ENCODE data around the gene IQSEC3. TPM values are rescaled to one million over a fixed set of nuclear protein-coding genes. Genes with fewer than 3 reads are reported as not detected.

Gene IQSEC3
- total RNA-seq, 3 donors from 2014 or later (not counting 1 experiment from before 2014, with no cell fraction given) = 4.4 to 7.1 (median 5.3) TPM

DNA sequence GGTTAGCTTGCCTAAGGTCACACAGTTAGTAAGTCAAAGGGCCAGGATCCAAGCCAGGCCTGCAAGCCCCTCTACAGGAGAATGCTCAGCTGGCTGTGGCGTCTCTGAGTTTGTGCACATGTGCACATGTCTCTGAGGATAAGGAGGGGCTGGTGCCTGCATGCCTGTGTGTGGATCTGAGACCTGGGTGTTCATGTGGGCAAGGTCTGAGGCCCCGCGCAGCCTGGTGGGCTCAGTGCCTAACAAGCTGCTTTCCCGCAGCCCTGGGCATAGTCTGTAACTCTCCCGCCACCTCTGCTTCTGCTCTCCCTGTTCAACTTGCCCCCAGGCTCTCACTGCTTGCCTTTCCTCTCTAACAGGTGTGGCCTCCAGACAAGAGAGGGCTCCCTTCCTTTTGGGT, 151.7 kb downstream of the IQSEC3 start:
- Histone ChIP-seq H3K4me1 (ENCODE audit: control insufficient read depth, insufficient read depth, low read length) (peaks cover 6% of the 10 kb centered on the region), H3K4me3 (ENCODE audit: low read length) (no peak overlapping the region), H3K27ac (ENCODE audit: low read length) (no peak overlapping the region), H3K27me3 (ENCODE audit: control insufficient read depth, insufficient read depth, low read length) (no peaks in the 10 kb centered on the region), H3K9me3 (ENCODE audit: control insufficient read depth, insufficient read depth, low read length) (no peaks in the 10 kb centered on the region), H3K36me3 (ENCODE audit: control insufficient read depth, insufficient read depth, low read length) (no peaks in the 10 kb centered on the region)
- Mint-ChIP-seq H3K36me3 (no peaks in the 10 kb centered on the region), H3K4me1 (peaks cover 0 to 9% of the 10 kb centered on the region in 2 donors), H3K27ac (no peak overlapping the region), H3K4me3 (no peak overlapping the region), H3K27me3 (ENCODE audit: low read depth in 2 of 2) (peaks cover 13 to 16% of the 10 kb centered on the region in 2 donors), H3K9me3 (no peaks in the 10 kb centered on the region)
- 90% methylated on average over 5 of the region's 5 CpGs for WGBS (ENCODE audit: insufficient coverage)
- ATAC-seq = no peak
- TF ChIP-seq CTCF (IDR thresholded peaks at IDR 0.05) = no peak
- DNase-seq = no peak
- intact Hi-C loops (cut with micrococcal nuclease) = no loop called here

GRCh38 chr12:218728-219590, 152.4 kb downstream of the IQSEC3 start:
- H3K27me3 ChIP-seq (ENCODE audit: control insufficient read depth, insufficient read depth, low read length) = no peaks in the 10 kb centered on the region
- Mint-ChIP-seq H3K27ac (no peak overlapping the region), H3K4me1 (peaks cover 0 to 7% of the 10 kb centered on the region in 2 donors), H3K27me3 (ENCODE audit: low read depth in 2 of 2) (peaks cover 6 to 9% of the 10 kb centered on the region in 2 donors), H3K4me3 (no peak overlapping the region), H3K9me3 (no peaks in the 10 kb centered on the region), H3K36me3 (no peaks in the 10 kb centered on the region)
- 89% methylated on average over 30 of the region's 30 CpGs for WGBS (ENCODE audit: insufficient coverage)
- H3K27ac ChIP-seq (ENCODE audit: low read length) = no peak overlapping the region
- H3K4me1 ChIP-seq (ENCODE audit: control insufficient read depth, insufficient read depth, low read length) = peaks cover 6% of the 10 kb centered on the region
- DNase-seq (no peak), ATAC-seq (no peak)
- H3K4me3 ChIP-seq (ENCODE audit: low read length) = no peak overlapping the region
- H3K9me3 ChIP-seq (ENCODE audit: control insufficient read depth, insufficient read depth, low read length) = no peaks in the 10 kb centered on the region
- intact Hi-C loops (cut with micrococcal nuclease) = no loop called here
- H3K36me3 ChIP-seq (ENCODE audit: control insufficient read depth, insufficient read depth, low read length) = no peaks in the 10 kb centered on the region
- no peak for TF ChIP-seq CTCF (IDR thresholded peaks at IDR 0.05)

DNA sequence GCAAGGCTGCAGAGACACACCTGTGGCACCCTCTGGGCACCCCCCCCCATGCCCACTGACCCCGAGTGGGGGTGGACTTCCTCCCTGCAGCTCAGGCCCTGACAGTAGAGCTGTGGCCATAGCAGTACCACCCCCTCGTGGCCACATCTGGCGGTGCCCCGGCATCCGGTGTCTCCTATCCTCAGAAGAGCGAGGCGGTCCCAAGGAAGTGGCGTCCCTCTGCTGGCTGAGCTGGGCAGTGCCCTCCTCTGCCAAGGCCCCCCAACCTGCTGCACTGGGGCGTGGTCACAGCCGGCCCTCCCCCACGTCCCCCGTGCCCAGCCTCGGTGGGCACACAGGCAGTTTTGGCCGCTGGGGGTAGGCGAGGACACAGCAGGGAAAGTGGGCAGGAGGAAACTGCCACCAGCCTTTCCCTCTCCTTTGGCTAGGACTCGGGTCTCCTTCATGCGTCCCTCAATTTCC, 153.4 kb downstream of the IQSEC3 start:
- ATAC-seq = peak; percentile 82 to 99 (median 99)
- no peaks in the 10 kb centered on the region for H3K36me3 Mint-ChIP-seq
- intact Hi-C loops (cut with micrococcal nuclease) = no loop called here
- no peak overlapping the region for H3K27ac Mint-ChIP-seq
- DNase-seq = peak; percentile 53 to 55
- 15% methylated on average over 17 of the region's 17 CpGs for WGBS (ENCODE audit: insufficient coverage)
- H3K9me3 Mint-ChIP-seq = no peaks in the 10 kb centered on the region
- H3K4me1 Mint-ChIP-seq = peaks cover 0 to 7% of the 10 kb centered on the region in 2 donors
- H3K27ac ChIP-seq (ENCODE audit: low read length) = no peak overlapping the region
- H3K36me3 ChIP-seq (ENCODE audit: control insufficient read depth, insufficient read depth, low read length) = no peaks in the 10 kb centered on the region
- peak; percentile 54 for TF ChIP-seq CTCF (IDR thresholded peaks at IDR 0.05)
- no peaks in the 10 kb centered on the region for H3K9me3 ChIP-seq (ENCODE audit: control insufficient read depth, insufficient read depth, low read length)
- H3K27me3 ChIP-seq (ENCODE audit: control insufficient read depth, insufficient read depth, low read length) = no peaks in the 10 kb centered on the region
- peaks cover 6% of the 10 kb centered on the region for H3K4me1 ChIP-seq (ENCODE audit: control insufficient read depth, insufficient read depth, low read length)
- no peak overlapping the region for H3K4me3 ChIP-seq (ENCODE audit: low read length)
- H3K4me3 Mint-ChIP-seq = no peak overlapping the region
- H3K27me3 Mint-ChIP-seq (ENCODE audit: low read depth in 2 of 2) = peaks cover 5 to 9% of the 10 kb centered on the region in 2 donors

Data from natural killer cell (primary cell).